HUDEP-2 (cell line): Measurements from ENCODE around the gene MFN1.
"Not testable (repeated sequence)": the region's sequence is repeated elsewhere in the genome, so short reads cannot be mapped to it uniquely, and the experiment has no call there.

ENCODE experiments used
- DNase-seq, 76 experiments: peaks; one replicate each; lab custom pipeline; 2025; ENCODE audit not compliant: unreplicated experiment in 76 of 76; lab: John Stamatoyannopoulos, UW

MFN1 gene

DNA sequence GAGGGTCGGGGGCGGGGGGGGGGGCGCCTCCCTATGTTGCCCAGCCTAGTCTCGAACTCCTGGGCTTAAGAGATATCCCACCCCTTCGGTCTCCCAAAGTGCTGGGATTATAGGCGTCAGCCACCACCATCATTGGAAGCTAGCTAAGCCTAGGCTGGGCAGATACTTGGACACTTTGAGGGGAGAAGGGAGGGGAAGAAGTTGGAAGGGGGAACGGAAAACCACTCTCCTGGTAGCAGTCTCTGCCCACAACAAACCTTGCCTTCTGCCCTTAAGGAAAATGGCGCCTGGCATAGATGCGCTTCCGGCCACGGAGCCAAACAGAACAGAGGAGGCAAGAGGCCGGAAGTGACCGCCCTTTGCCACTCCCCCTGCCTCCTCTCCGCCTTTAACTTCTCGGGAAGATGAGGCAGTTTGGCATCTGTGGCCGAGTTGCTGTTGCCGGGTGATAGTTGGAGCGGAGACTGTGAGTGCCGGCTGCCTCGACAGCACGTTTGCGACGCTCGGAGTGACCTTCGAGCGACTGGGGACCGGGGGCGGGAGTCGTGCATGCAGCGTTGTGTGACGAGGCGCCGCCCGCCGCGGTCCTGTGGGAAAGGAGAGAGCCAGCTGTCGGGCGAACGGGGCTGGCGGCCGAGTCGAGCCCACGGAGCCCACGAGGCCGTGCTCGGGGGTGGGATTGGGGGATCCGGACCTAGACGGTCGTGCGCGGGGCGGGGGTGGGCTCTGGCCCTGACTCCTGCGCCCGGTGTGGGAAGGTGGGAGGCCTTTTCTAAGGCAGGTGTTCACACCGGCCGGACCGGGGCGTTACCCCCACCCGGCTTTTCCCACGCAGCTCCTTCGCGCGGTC is at the start of gene MFN1:
MFN1 (plus strand) TSS at position 365 of the 850 bp plus-strand sequence. CDS start 1,143 bp downstream, outside the sequence.
- peak; percentile 9 to 92 (median 84) for DNase-seq

DNA sequence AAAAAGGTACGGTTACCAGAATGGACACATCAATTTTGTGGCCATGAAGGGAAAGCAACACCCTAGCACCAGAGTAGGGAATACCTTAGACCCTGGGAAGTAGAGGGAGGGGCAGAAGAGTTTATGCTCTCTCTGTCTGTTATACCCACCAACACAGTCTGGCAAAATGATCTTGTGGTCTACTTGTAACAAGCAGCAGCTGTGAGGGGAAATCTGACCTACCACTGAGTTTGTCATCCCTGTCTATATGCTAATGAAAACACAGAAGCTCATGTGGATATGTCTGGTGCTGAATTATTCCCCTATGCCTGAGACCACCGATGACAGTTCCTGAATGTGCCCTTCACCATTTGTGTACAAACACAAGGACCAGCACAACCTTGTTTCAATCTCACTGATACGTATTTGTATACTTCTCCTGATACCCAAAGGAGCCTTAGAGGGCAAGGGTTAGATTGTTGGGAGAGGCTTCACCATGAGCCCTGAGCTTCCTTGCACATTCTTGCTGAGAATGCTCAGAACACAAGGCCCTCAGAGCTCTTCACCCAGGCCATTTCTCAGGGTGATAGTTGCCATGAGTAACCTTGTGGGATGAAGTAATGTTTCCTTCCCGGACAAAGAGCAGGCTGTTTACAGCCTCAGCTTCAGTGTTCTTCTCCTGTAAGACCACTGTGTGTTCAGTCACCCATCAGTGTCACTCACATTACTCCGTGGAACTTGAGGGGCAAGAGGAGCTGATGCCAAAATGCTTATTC is 49.4 kb upstream of the MFN1 start:
- no peak for DNase-seq

DNA sequence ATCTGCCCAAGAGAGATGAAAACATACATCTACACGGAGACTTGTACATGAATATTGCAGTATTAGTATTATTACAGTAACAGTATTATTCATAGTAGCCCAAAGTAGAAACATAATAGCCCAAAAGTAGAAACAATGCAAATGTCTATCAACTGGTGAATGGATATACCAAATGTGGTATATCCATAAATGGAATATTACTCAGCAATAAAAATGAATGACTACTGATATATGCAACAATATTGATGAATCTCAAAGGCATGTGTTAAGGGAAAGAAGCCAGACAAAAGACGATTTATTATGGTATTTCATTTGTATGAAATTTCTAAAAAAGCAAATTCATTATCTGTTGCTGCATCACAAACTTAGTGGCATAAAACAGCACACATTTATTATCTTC is 48.2 kb upstream of the MFN1 start:
- DNase-seq: no peak

DNA sequence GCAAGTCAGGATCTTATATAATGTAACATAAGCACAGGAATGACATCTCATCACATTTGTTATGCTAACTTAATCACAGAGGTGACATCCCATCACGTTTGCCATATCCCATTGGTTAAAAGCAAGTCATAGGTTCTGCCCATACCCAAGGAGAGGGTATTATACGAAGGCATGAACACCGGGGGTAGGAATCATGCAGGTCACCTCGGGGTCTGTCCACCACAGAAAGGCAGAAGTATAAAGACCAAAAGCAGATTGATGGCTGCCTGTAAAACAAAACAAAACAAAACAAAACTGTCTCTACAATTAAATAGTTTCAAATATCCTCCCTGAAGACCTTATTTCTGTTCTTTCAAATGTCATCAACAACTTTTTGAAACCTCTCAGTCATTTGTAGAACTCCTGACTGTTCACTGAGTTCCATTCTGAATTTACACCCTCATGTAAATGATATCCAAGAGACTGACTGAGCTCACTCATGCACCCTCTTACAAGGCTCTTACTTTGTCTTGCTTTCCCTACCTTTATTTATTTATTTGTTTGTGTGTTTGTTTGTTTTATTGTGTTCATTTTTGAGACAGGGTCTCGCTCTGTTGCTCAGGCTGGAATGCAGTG is 47.4 kb upstream of the MFN1 start:
- no peak for DNase-seq

DNA sequence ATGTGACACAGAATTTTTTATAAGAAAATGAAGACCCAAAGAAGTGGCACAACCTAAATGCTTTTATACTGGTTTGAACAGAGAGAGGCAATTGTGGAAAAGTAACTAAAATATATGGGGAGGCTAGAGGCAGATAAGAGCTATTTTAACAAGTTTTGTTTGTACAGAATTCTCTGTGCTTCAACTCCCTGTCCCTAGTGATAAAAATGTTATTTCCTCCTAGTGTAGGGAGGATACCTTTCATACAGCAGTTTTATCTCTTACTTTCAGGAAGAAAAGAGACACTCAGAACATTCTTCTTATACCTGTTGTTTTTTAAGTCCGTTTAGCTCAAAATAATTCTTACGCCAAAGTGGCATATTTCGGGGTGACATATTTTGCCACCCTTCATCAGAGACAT is 45.9 kb upstream of the MFN1 start:
- peak in 9 of 76 experiments; percentile 2 to 47 (median 10) for DNase-seq

DNA sequence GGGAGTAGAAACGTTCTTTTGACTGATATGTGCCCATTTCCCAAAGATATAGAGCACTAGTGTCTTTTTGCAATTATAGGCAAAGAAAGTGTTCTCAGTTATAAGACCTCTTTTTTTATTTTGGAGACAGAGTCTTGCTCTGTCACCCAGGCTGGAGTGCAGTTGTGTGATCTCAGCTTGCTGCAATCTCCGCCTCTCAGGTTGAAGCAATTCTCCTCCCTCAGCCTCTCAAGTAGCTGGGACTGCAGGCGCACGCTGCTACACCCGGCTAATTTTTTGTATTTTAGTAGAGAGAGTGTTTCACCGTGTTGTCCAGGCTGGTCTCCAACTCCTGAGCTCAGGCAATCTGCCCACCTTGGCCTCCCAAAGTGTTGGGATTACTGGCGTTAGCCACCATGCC is 45.4 kb upstream of the MFN1 start:
- no peak for DNase-seq

DNA sequence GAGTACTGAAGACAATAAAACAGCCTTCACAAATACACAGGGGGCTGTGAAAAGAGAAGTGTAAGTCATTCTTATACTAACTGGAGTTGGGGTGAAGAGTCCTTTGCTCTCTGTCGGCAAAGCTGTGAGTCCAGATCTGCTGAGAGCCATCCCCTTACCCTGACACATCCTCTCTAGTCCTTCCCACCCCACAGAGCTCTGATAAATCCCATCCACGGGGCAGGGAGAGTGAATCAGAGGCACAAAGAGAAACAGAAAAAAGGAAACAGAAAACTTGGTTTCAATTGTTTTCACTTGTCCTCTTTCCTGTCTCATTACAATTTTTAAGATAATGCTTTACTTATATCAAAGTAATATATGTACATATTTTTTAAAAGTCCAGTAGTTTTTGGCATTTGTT is 42.9 kb upstream of the MFN1 start:
- no peak for DNase-seq

DNA sequence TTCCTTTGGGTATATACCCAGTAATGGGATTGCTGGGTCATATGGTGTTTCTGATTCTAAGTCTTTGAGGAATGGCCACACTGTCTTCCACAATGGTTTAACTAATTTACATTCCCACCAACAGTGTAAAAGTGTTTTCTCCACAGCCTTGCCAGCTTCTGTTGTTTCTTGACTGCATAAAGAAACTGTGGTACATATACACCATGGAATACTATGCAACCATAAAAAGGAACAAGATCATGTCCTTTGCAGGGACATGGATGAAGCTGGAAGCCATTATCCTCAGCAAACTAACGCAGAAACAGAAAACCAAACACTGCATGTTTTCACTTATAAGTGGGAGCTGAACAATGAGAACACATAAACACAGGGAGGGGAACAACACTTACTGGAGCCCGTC is 40.1 kb upstream of the MFN1 start:
- DNase-seq: not testable (repeated sequence)

DNA sequence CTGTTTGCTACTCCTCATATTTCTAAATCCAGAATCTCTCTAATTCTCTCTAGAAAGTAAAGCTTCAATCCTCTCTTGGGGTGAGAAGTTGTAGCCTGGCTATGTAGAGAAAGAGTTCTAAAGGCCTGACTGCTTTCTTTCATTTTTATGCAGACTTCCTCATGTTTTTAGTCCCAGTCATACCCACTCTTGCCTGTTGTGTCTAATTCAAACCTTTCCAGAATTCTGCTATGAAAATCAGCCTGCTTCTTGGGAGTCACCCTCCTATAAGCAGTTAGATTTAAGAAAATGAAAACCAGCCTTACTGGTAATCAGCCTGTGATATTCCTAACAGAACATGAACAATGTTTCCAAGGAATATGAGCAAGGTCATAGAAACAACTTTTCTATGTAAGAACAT is 39.5 kb upstream of the MFN1 start:
- DNase-seq: no peak

DNA sequence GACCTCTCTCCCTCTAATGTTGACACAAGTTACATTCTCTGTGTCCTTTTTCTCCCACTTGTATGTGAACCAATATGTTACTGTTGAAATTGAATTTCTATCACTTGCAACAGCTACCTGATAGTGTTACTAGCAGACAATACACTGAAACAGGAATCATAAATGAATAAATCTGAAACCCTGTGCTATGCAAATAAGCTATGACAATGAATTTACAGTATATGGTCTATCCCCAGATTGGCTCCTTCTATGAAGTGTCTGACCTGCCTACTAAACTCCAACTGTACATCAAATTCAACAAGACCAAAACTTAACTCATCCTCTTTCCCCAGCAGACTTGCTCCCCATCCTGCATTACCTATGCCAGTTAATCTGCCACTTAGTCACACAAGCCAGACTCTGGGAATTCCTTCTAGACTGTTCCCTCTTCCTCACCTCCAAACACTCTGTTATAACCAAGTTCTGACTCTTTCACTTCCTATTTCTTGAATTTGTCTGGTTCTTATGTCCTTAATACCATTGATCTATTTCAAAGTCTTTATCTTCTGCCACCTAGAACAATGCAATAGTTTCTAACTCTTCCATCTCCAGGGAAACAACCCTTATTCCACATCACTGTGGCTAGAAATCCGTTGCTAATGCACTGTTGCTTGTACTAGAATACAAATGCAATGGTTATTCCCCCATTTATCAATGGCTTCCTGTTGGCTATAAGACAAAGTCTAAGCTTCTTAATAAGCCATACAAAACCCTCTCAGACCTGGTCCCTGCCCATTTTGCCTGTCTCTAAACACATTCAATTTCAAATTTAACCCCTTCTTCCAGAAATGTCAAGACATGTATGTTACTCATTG is 38.1 kb upstream of the MFN1 start:
- no peak for DNase-seq

DNA sequence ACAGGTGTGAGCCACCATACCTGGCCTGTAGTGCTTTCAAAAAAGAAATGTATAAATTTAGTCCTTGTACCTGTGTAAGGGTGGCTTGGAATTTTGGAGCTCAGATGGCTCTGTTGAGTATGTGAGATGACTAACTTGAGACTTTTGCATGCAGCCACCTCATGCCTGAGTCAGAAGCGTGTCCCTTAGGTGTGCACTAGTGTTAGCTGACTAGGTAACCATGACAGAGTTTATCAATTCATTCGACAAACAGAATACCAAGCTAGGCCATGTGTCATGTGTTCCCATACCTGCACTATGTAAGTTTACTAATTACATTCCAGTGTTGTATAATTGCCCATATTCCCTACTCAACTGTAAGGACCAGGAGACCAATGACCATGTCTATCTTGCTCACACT is 28.6 kb upstream of the MFN1 start:
- DNase-seq: no peak

DNA sequence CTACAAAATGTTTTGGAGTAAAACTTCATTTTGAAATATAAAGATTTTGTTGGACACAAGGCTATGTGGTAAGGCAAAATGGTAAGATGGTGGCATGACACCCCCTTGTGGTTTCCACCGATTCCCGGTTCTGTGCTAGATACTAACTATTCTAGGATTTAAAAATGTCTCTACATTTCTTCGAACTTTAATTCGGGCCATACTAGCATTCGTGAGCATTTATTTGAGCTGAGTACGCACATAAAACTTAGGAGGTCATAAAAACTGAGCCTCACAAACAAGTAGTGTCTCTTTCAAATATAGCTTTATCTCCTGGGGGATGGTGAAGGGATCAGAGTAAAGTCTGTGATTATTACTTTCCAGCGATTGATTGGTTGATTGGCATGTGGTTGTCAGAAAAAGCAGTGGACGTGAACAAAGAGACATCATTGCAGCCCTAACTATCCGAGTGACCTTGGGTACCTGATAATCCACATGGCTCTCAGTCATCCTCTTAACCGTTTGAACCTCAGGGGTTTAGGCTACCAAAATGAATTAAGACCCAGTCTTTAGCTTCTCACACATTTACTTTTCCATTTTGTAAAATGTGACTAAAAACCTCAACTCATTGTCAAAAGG is 25.7 kb upstream of the MFN1 start:
- peak in 17 of 76 experiments; percentile 4 to 47 (median 16) for DNase-seq

DNA sequence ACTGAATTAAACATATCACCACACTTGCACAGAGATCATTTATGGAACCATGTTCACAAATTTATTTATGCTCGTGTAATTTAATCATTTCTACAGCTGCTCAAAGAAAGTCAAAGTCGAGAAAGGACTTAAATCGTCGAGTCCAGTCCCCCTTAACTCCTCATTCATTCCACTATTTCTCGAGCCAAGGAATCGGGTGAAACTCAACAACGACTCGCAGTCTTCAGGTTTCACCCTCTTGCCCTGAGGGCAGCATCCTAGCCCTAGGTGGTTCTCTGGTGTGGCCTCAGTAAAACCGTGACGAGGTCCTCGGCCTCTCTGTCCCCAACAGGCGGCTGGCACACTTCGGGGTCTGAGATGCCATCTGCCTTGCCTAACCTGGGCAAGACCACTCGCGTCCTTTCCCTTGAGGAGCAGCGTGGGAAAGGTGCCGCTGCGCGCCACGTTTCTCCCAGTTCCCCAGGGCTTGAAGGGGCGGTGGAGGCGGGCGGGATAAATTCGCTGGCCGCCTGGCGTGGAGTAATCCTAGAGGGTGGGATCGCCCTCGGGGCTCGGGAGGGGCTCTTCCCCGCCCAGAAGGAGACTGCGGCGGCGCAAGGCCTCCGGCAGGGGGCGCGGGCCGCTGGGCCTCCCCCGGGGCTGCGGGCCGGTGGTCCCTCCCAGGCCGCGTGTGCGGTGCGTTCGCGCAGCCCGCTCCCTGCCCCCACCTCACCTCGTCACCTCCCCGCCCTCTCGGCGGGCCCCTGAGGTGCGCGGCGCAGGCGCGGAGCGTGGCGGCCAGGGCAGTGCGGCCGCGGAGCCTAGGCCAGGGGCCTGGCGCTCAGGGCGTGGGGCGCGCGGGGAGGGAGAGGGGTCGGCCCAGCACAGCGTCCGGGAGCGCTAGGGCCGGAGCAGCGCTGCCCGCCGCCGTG is 25.0 kb upstream of the MFN1 start, which contains the start of gene ZNF639:
ZNF639 (plus strand) TSS at position 746 of the 911 bp plus-strand sequence. CDS start 5,263 bp downstream, outside the sequence.
- peak in 73 of 76 experiments; percentile 5 to 85 (median 66) for DNase-seq

DNA sequence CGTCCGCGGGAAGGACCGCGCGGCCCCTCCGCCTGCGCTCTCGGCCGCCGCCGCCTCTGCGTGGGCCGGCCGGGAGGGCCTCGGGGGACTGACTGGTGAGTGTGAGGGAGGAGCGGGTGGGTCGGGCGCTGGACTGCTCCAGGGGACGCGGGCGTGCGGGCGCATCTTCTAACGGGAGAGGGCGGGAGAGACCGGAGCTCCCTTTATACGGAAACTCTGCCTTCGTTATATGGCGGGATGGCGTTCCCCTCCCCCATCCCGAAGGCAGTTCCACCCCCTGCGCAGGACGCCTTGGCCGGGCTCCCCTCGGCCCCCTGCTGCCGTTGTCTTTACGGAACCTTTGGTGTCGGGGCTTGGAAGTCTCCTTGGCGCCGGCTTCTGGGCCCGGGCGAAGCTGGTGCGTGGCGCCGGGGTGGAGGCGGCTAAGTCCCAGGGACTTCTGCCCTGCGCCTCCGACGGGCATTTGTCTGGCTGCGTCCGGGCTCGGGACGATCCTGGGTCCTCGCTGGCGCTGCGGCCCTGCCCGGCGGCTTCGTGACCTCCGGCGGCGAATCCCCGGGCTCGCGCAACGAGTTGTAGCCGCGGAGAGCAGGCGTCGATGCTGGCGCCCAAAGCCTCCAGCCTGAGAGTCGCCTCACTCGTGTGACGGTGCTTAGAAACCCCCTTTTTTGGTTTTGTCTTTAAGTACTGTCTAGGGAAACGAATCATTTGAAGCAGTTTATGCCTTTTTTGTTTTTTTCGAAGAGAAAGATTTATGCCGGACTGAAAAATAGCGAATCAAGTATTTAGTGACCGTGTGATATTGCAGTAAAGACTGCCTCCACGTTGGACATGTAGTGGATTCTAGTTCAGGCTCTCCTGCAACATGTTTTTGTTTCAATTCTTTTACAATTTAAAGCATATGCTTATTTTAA is 24.1 kb upstream of the MFN1 start:
- peak in 66 of 76 experiments; percentile 14 to 74 (median 52) for DNase-seq

DNA sequence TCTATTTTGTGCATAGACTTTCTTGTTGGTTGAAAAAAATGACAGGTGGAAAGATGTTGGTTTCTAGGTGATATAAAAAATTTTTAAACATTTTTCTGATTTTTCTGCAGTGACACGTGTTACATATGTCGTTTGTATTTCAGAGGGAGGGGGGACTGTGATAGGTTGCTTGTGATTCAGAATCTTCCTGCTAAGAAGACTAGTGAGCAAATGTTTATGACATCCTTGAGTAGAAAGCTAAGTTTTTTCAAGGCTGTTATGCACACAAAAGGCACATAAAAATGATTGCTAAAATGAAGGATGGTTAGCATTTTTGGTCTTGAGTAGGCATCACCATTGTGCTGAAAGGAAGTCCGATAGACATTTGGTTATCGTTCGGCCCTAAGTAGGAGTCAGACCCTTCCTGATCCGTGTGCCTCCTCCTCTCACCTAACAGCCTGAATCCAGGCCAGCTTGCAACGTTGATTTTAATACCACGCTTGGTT is 23.2 kb upstream of the MFN1 start:
- DNase-seq: peak in 7 of 76 experiments; percentile 2 to 40 (median 19)

DNA sequence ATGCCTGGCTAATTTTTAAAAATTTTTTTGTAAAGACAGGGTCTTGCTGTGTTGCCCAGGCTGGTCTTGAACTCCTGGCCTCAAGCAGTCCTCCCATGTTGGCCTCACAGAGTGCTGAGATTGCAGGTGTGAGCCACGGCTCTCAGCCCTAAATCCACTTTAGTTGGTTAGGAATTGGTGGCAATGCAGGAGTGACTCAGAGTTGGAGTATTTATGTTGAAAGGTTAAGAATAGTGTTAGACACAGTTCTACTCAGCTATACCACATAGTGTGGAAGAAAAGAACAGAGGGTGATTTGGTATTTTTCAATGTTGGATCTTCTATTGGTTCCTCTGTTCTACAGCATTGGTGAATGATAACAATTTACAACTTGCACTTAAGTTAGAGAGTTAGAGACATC is 17.1 kb upstream of the MFN1 start:
- DNase-seq: no peak

DNA sequence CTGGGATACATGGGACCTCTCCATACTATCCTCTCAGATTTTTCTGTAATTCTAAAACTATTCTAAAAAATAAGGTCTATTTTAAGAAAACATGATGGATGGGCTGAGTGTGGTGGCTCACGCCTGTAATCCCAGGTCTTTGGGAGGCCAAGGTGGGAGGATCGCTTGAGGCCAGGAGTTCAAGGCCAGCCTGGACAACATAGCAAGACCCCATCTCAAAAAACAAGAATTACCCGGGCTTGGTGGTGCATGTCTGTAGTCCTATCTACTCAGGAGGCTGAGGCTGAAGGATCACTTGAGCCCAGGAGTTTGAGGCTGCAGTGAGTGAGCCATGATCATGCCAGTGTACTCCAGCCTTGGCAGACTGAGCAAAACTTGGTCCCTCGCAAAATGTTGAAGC is 15.3 kb upstream of the MFN1 start:
- no peak for DNase-seq

DNA sequence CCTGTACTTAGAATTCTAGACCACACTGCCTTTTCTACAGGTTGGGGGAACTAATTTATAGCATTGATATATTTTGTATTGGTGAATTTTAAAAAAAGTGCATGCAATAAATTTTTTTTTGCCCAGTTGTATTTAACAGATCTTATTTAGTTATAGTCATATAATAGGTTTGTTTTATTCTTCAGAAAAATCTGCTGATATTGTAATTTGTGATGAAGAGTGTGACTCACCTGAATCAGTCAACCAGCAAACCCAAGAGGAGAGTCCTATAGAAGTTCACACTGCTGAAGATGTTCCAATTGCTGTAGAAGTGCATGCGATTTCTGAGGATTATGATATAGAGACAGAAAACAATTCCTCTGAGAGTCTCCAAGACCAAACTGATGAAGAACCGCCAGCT is 14.4 kb upstream of the MFN1 start:
- DNase-seq: no peak
